Measurements from ENCODE around the gene FHL2.

DNA sequence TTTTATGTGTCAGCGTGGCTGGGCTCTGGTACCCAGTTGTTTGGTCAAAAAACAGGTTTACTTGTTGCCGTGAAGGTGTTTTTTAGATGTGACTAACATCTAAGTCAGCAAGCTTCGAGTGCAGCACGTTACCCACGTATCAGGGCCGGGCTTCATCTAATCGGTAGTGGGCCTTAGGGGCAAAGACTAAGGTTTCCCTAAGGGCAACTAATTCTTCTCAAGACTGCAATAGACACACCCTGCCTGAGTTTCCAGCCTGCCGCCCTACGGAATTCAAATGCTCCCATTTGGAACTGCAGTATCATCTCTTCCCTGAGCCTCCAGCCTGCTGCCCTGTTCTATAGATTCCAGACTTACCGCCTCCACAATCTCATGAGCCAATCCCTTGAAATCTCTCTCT, 27.7 kb downstream of the FHL2 start:
- TF ChIP-seq SIN3A (IDR thresholded peaks at IDR 0.05; ENCODE audit: borderline replicate concordance, insufficient read depth, low read length) (no peak), TAF1 (IDR thresholded peaks at IDR 0.05; ENCODE audit: borderline replicate concordance, insufficient read depth, low read length) (no peak)

Data from PFSK-1 (cell line).